H7 (cell line): ENCODE data around the gene SOX15. TPM values are rescaled to one million over a fixed set of nuclear protein-coding genes. Genes with fewer than 3 reads are reported as not detected.
A peak's percentile ranks its signal among the peaks of the same experiment; 100 is the strongest.

Experiments
- DNase-seq: peaks from one replicate; pipeline ENCODE4 v3.0.0; 2012
- H3K27me3 ChIP-seq: 2 replicates; pipeline ENCODE4 v1.6.0; 2011; ENCODE audit warnings: mild to moderate bottlenecking, low read length; ENCODE audit not compliant: control insufficient read depth, insufficient read depth
- H3K36me3 ChIP-seq: replicated peaks from 2 replicates; pipeline ENCODE4 v1.5.1; 2011; ENCODE audit warnings: low read length; ENCODE audit not compliant: control insufficient read depth, insufficient read depth
- H3K4me3 ChIP-seq: 2 replicates; pipeline ENCODE4 v1.5.1; 2011; ENCODE audit warnings: low read depth, mild to moderate bottlenecking, control low read depth, low read length, moderate library complexity; ENCODE audit not compliant: insufficient read depth
- total RNA-seq: library from RNA; depleted of rRNA; stranded (reverse); fragments of >200 nt; shearing (Covaris generic); gene quantifications from 2 replicates; pipeline ENCODE4 v1.2.3, GENCODE V29; 2014

SOX15 gene
- total RNA-seq, 1 experiment from 2014 or later = 44.0 TPM

GRCh38 chr17:7589204-7589868 is 558 bp downstream of the SOX15 start:
- H3K27me3 ChIP-seq = no peaks in the 10 kb centered on the region
- peak overlapping the region; percentile 76 for H3K4me3 ChIP-seq
- H3K36me3 ChIP-seq = peaks cover 19% of the 10 kb centered on the region

GRCh38 chr17:7588553-7589203 is 1.2 kb downstream of the SOX15 start:
- DNase-seq = no peak
- Histone ChIP-seq H3K27me3 (no peaks in the 10 kb centered on the region), H3K4me3 (peak overlapping the region; percentile 76), H3K36me3 (peaks cover 12% of the 10 kb centered on the region)

More at GRCh38 chr17:7589204-7589868, 558 bp downstream of the SOX15 start:
- DNase-seq = peak; percentile 96

DNA sequence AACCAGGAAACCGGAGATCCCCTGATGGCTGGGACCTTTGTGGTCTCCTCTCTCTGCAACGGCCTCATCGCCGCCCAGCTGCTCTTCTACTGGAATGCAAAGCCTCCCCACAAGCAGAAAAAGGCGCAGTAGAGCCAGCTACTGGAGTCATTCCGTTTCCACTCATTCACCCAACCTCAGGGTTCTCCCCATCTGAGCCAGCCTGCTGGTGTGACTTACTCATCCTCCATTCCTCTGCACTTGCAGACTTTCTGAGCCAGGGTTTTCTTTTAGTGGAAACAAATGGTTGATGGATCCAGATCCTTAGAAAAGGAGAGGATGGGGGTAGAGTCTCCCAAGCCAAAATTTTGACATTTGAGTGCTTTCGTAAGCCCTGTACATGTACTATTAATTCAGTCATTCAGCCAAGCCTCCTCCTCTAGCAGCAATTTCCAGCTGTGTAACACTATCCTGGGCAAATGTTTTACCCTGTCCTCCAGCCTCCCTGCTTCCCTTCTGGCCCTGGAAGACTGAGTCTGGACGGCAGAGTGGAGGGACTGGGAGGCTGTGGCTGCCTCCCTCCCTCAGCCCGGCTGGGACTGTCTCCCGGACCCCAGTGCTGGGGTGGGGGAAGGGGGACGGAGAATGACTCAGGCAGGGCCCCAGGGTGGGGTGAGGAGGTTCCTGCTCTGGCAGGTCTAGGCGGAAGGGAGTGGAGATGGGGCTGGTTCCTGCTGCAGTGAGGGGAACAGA is 2.3 kb downstream of the SOX15 start:
- Histone ChIP-seq H3K4me3 (no peak overlapping the region), H3K36me3 (peaks cover 3% of the 10 kb centered on the region), H3K27me3 (no peaks in the 10 kb centered on the region)
- DNase-seq = no peak

DNA sequence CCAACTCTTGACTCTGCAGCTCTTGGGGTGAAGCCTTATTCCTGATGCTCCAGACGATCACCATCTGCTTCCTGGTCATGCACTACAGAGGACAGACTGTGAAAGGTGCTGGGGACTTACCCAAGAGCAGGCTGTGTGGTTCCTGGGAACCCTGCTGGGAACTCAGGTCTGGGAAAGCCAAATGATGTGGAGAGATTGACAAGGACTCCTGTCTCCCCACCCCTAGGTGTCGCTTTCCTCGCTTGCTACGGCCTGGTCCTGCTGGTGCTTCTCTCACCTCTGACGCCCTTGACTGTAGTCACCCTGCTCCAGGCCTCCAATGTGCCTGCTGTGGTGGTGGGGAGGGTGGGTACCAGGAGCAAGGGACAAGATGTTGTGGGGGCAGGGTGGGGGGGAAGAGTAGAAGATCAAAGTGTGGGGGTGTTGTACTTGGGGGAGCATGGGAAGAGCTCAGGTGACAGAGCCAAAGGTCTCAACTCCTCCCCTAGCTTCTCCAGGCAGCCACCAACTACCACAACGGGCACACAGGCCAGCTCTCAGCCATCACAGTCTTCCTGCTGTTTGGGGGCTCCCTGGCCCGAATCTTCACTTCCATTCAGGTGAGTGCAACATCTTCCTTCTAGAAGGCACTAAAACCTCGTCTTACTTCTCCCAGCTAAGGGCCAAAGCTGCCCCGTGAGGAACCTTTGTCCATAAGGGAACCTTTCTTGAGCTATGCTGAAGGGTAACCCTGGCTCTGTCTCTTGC is 3.0 kb downstream of the SOX15 start:
- DNase-seq = peak; percentile 67
- peaks cover 5% of the 10 kb centered on the region for H3K36me3 ChIP-seq

GRCh38 chr17:7583253-7584109 is 6.4 kb downstream of the SOX15 start, which contains the start of gene MPDU1:
TSS of gene MPDU1 (plus strand) at chr17:7583852. CDS start at chr17:7583863, 11 bp downstream.
- peaks cover 7% of the 10 kb centered on the region for H3K36me3 ChIP-seq
- peak within 1 kb of the TSS; percentile 70 for H3K4me3 ChIP-seq
- peak; percentile 95 for DNase-seq
- no peaks in the 10 kb centered on the region for H3K27me3 ChIP-seq

More for the DNA sequence above, 3.0 kb downstream of the SOX15 start:
- no peak overlapping the region for H3K4me3 ChIP-seq
- H3K27me3 ChIP-seq = no peaks in the 10 kb centered on the region

DNA sequence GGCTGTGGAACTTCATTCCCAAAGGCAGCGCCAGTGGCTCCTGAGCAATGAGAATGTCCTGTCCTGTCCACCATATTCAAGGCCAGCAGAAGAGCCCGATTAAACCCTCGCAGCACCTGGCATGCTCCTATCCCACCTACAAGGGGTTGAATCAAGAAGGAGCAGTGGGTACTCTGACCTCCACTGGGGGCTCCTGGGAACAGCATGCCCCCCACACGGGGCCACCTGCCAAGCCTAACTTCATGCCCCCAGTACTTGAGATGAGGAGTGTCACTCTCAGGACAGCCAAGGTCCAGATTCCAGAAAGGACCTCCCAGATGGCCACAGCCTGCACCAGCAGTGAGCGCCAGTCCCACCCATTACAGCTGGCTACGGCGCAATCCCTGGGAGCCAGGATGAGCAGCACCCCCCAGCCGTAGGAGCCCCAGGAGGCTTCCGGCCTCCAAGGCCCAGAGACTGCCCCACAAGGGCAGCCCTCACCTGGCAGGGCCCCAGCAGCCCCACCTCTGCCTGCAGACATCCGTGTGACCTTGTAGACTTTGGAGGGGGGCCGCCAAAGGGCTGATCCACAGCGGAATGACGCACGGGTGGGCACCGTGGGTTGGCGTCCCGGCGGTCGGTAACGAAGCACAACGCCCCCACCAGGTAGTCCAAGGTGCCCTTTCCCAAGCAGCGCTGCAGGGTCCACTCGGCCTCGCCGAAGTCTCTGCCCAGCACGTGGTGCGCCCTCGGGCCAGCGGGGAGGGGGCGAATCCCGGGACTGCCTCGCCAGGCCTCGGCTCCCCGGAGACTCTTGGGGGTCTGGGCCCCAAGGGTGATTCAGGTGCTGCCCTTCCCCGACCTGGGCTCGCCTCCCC is 7.3 kb downstream of the SOX15 start:
- peak; percentile 78 for DNase-seq
- H3K27me3 ChIP-seq = no peaks in the 10 kb centered on the region
- peaks cover 12% of the 10 kb centered on the region for H3K36me3 ChIP-seq
- peak overlapping the region; percentile 70 for H3K4me3 ChIP-seq

- DNase-seq = peak; percentile 44
- Histone ChIP-seq H3K36me3 (peaks cover 25% of the 10 kb centered on the region), H3K4me3 (no peak overlapping the region), H3K27me3 (no peaks in the 10 kb centered on the region)
Observed at GRCh38 chr17:7580604-7581575, 9.0 kb downstream of the SOX15 start.

GRCh38 chr17:7579834-7580603 is 9.9 kb downstream of the SOX15 start:
- H3K27me3 ChIP-seq = no peaks in the 10 kb centered on the region
- peaks cover 34% of the 10 kb centered on the region for H3K36me3 ChIP-seq
- no peak for DNase-seq
- no peak overlapping the region for H3K4me3 ChIP-seq

DNA sequence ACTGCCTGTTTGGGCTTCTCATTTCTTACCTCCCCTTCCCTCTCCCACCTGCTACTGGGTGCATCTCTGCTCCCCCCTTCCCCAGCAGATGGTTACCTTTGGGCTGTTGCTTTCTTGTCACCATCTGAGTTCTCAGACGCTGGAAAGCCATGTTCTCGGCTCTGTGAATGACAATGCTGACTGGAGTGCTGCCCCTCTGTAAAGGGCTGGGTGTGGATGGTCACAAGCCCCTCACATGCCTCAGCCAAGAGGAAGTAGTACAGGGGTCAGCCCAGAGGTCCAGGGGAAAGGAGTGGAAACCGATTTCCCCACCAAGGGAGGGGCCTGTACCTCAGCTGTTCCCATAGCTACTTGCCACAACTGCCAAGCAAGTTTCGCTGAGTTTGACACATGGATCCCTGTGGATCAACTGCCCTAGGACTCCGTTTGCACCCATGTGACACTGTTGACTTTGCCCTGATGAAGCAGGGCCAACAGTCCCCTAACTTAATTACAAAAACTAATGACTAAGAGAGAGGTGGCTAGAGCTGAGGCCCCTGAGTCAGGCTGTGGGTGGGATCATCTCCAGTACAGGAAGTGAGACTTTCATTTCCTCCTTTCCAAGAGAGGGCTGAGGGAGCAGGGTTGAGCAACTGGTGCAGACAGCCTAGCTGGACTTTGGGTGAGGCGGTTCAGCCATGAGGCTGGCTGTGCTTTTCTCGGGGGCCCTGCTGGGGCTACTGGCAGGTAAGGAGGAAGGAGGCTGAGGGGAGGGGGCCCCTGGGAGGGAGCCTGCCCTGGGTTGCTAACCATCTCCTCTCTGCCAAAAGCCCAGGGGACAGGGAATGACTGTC is 10.7 kb downstream of the SOX15 start, which contains the start of gene CD68:
Gene CD68, plus strand, starts transcription at position 638 of the 833 bp plus-strand sequence. Its CDS starts 40 bp downstream, at position 678.
- no peaks in the 10 kb centered on the region for H3K27me3 ChIP-seq
- H3K36me3 ChIP-seq = peaks cover 42% of the 10 kb centered on the region
- peak; percentile 83 for DNase-seq
- no peak within 1 kb of the TSS for H3K4me3 ChIP-seq

DNA sequence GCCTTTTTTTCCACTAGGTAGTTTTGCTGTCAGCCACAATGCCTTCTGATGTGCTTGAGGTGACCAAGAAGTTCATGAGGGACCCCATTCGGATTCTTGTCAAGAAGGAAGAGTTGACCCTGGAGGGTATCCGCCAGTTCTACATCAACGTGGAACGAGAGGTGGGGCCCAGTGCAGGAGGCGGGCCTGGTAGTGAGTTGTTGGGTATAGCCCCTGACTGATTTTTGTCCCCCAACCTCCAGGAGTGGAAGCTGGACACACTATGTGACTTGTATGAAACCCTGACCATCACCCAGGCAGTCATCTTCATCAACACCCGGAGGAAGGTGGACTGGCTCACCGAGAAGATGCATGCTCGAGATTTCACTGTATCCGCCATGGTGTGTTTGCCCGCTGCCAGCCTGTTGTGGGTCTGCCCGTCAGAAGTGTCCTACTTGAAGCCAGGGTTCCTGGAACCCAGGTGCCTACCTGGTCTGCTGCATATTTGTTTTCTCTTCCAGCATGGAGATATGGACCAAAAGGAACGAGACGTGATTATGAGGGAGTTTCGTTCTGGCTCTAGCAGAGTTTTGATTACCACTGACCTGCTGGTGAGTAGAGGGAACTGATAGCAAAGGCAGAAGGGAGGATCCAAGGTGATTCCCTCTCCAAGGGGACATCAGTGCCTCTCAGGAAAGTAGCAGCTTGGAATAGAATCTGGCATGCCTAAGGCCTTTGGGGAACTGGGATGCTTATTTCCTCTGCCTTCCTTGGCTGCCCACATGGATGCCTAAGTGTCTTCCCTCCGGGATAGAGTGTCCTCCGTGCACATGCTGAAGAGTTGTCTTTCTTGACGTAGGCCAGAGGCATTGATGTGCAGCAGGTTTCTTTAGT is 12.3 kb downstream of the SOX15 start:
- H3K36me3 ChIP-seq = peaks cover 45% of the 10 kb centered on the region
- no peaks in the 10 kb centered on the region for H3K27me3 ChIP-seq
- no peak overlapping the region for H3K4me3 ChIP-seq
- DNase-seq = no peak
